Chondrocyte (in vitro differentiated cells): ENCODE measurements around the gene NSUN7. TPM values are rescaled to one million over a fixed set of nuclear protein-coding genes. Genes with fewer than 3 reads are reported as not detected.

Experiments
- DNase-seq: peaks from one replicate; pipeline ENCODE4 v3.0.0; 2021; ENCODE audit warnings: mixed read lengths, low spot score
- H3K27ac Mint-ChIP-seq: one replicate; pipeline ENCODE4 v1.8.0; 2021; ENCODE audit warnings: mild to moderate bottlenecking, moderate library complexity, mixed read lengths; ENCODE audit not compliant: unreplicated experiment
- H3K27me3 Mint-ChIP-seq: 2 replicates; pipeline ENCODE4 v1.8.0; 2021; ENCODE audit warnings: low read depth, mixed read lengths
- H3K36me3 Mint-ChIP-seq: 2 replicates; pipeline ENCODE4 v1.8.0; 2021; ENCODE audit warnings: low read depth, mixed read lengths
- H3K4me1 Mint-ChIP-seq: 2 replicates; pipeline ENCODE4 v1.8.0; 2021; ENCODE audit warnings: low read depth, mild to moderate bottlenecking, mixed read lengths
- H3K4me3 Mint-ChIP-seq: one replicate; pipeline ENCODE4 v1.8.0; 2021; ENCODE audit warnings: mild to moderate bottlenecking, moderate library complexity, mixed read lengths; ENCODE audit not compliant: unreplicated experiment
- H3K9me3 Mint-ChIP-seq: 2 replicates; pipeline ENCODE4 v1.8.0; 2021; ENCODE audit warnings: low read depth, mixed read lengths
- total RNA-seq: library from RNA; stranded (reverse); gene quantifications from 3 replicates; pipeline ENCODE4 v1.2.1, GENCODE V29; 2021
- TF ChIP-seq, protein P1 (sequence below): fragments of 200-600 bp; sonication (generic); IDR thresholded peaks from 2 replicates; pipeline ENCODE4 v1.5.0; 2021; ENCODE audit warnings: antibody characterized with exemption, mild to moderate bottlenecking, moderate library complexity

Gene NSUN7
- total RNA-seq, 1 donor from 2014 or later, result 5.1 TPM

DNA sequence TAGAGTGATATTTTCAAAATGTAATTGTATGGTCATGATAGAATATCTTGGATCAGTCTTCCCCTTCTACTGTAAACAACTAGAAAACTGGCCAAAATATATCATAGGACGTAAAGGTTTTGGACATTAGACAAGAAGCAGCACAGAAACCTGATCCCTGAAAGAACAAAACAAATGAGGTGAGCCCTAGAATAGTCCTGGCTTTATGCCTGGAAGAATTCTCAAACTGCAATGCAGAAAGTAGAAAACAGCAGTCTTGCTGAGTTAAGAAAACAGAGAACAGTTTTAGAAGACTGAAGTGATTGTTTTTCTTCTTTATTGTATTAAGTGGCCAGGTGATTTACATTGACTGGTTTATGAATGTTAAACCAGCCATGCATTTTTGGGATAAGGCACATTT lies 19.5 kb downstream of the NSUN7 start:
- no peak overlapping the region for H3K4me3 Mint-ChIP-seq
- no peak overlapping the region for H3K27ac Mint-ChIP-seq
- peaks cover 2% of the 10 kb centered on the region for H3K36me3 Mint-ChIP-seq
- peaks cover 7% of the 10 kb centered on the region for H3K4me1 Mint-ChIP-seq
- TF ChIP-seq, protein P1, sequence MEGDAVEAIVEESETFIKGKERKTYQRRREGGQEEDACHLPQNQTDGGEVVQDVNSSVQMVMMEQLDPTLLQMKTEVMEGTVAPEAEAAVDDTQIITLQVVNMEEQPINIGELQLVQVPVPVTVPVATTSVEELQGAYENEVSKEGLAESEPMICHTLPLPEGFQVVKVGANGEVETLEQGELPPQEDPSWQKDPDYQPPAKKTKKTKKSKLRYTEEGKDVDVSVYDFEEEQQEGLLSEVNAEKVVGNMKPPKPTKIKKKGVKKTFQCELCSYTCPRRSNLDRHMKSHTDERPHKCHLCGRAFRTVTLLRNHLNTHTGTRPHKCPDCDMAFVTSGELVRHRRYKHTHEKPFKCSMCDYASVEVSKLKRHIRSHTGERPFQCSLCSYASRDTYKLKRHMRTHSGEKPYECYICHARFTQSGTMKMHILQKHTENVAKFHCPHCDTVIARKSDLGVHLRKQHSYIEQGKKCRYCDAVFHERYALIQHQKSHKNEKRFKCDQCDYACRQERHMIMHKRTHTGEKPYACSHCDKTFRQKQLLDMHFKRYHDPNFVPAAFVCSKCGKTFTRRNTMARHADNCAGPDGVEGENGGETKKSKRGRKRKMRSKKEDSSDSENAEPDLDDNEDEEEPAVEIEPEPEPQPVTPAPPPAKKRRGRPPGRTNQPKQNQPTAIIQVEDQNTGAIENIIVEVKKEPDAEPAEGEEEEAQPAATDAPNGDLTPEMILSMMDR, result no peak
- H3K27me3 Mint-ChIP-seq, result no peaks in the 10 kb centered on the region
- no peaks in the 10 kb centered on the region for H3K9me3 Mint-ChIP-seq
- no peak for DNase-seq

DNA sequence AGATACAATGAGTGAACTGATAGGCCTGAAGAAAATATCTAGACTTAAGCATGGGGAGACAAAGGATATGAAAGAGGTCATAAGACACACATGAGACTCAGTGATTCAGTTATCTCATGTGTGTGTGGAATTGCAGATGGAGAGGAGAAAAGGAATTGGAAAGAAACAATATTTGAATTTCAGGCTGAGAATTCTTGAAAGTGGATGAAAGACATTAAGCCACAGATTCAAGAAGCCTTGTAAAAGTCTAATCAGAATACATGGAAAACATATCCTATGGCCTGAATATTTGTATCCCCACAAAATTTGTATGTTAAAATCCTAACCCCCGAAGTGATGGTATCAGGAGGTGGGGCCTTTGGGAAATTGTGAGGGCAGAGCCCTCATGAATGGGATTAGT lies 28.3 kb downstream of the NSUN7 start:
- H3K4me1 Mint-ChIP-seq, result no peaks in the 10 kb centered on the region
- no peak overlapping the region for H3K4me3 Mint-ChIP-seq
- peaks cover 17% of the 10 kb centered on the region for H3K36me3 Mint-ChIP-seq
- TF ChIP-seq, protein P1, result no peak
- H3K27ac Mint-ChIP-seq, result no peak overlapping the region
- DNase-seq, result no peak
- H3K9me3 Mint-ChIP-seq, result peaks cover 8% of the 10 kb centered on the region
- no peaks in the 10 kb centered on the region for H3K27me3 Mint-ChIP-seq

DNA sequence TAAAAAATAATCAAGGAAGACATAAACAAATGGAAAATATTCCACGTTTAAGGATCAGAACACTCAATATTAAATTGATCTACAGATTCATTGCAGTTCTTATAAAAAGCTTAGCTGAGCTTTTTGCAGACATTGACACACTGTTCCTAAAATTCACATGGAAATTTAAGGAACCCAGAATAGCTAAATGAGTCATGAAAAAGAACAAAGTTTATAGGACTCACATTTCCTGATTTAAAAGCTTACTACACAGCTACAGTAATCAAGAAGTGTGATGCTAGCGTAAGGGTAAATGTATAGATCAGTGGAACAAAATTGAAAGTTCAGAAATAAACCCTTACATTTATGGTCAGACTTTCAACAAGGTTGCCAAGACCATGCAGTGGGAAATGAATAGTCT lies 33.1 kb downstream of the NSUN7 start:
- H3K9me3 Mint-ChIP-seq, result peaks cover 11% of the 10 kb centered on the region
- TF ChIP-seq, protein P1, result no peak

DNA sequence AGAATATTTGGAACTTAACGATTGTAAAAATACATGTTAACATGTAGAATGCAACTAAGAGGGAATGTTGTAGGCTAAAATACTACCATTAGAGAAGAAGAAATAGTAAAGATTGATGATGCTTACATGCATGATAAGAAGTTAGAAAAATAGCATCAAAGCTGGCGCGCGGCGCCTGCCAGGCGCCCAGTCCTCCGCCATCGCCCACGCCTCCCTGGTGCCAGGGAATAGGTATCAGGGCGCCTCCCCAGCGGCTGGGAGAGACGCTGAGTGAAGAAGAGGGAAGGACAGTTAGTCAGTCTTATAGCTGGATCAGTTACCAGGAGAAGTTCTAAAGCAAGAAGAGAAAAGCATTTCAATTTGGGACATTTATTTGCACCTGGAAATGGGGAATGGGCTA lies 36.0 kb downstream of the NSUN7 start:
- H3K9me3 Mint-ChIP-seq, result peaks cover 7% of the 10 kb centered on the region
- DNase-seq, result no peak
- H3K27me3 Mint-ChIP-seq, result no peaks in the 10 kb centered on the region
- TF ChIP-seq, protein P1, result no peak
- peaks cover 7% of the 10 kb centered on the region for H3K36me3 Mint-ChIP-seq
- no peaks in the 10 kb centered on the region for H3K4me1 Mint-ChIP-seq
- H3K27ac Mint-ChIP-seq, result no peak overlapping the region
- no peak overlapping the region for H3K4me3 Mint-ChIP-seq

More for the DNA sequence above, 33.1 kb downstream of the NSUN7 start:
- DNase-seq, result no peak
- no peaks in the 10 kb centered on the region for H3K4me1 Mint-ChIP-seq
- H3K27ac Mint-ChIP-seq, result no peak overlapping the region
- H3K4me3 Mint-ChIP-seq, result no peak overlapping the region
- H3K36me3 Mint-ChIP-seq, result peaks cover 11% of the 10 kb centered on the region
- no peaks in the 10 kb centered on the region for H3K27me3 Mint-ChIP-seq

DNA sequence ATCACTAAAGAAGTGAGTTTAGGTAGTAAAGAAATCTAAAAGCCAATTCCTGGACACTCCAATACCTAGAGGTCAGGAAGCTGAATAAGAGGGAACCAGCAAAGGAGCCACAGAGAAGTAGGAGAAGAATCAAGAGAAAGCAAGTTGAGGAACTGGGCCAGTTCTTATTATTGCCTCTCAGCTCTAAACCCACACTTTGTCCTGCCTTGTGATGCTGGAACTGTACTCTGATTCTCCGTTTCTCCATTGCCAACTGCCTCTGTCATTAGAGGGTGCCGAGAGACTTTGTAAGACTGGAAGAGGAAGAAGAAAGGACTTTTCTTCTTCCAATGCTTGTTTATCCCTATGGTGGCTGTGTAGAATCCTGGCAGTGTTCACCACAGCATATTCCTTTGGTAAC lies 38.6 kb downstream of the NSUN7 start:
- Mint-ChIP-seq H3K27ac (no peak overlapping the region), H3K9me3 (peaks cover 7% of the 10 kb centered on the region), H3K36me3 (no peaks in the 10 kb centered on the region), H3K4me3 (no peak overlapping the region), H3K27me3 (no peaks in the 10 kb centered on the region), H3K4me1 (peaks cover 4% of the 10 kb centered on the region)
- no peak for DNase-seq
- TF ChIP-seq, protein P1, result no peak
